A549 (cell line): ENCODE results near the gene LEFTY1. TPM values are rescaled to one million over a fixed set of nuclear protein-coding genes. Genes with fewer than 3 reads are reported as not detected.

Experiments used
- ATAC-seq, 2 experiments: fragments of 200-7000 bp in 1 of 2; fragments of >200 bp in 1 of 2; cut with Nextera tagmentation in 1 of 2; cut with Tn5 transposase in 1 of 2; 3 replicates each; pipeline versions ENCODE4 v1.8.0 to v1.9.1; 2018 to 2020; ENCODE audit warnings: mild to moderate bottlenecking in 1 of 2, moderate library complexity in 1 of 2
- CTCF ChIA-PET: fragments of 300-600 bp; sonication (Branson Sonifier 250); formaldehyde crosslinking; extraction: SDS; loops from one replicate; lab custom pipeline; 2021; ENCODE audit warnings: antibody characterized with exemption, inconsistent platforms; lab: Yijun Ruan, JAX
- POLR2A ChIA-PET: fragments of 350-600 bp; formaldehyde crosslinking; extraction: SDS; loops from one replicate; lab custom pipeline; 2021; ENCODE audit warnings: antibody characterized with exemption, inconsistent platforms; lab: Yijun Ruan, JAX
- DNase-seq, 2 experiments: peaks; one replicate each; pipeline versions ENCODE4 v3.0.0 to v3.0.0-alpha.2; 2011 to 2016; ENCODE audit warnings: low read depth in 1 of 2, low spot score in 1 of 2
- FAIRE-seq: peaks from 2 replicates; lab custom pipeline; 2011; peaks lifted over from hg19 to GRCh38; lab: Jason Lieb, UNC
- H3K27ac ChIP-seq, 2 experiments: fragments of >200 bp; sonication (Bioruptor Twin); formaldehyde crosslinking; 3 replicates each; pipeline ENCODE4 v1.5.1; 2016 to 2017
- H3K4me1 ChIP-seq: fragments of >200 bp; sonication (Bioruptor Twin); formaldehyde crosslinking; 3 replicates; pipeline ENCODE4 v1.6.1; 2016
- H3K4me2 ChIP-seq: fragments of >200 bp; sonication (Bioruptor Twin); formaldehyde crosslinking; 3 replicates; pipeline ENCODE4 v1.6.1; 2016
- H3K4me3 ChIP-seq: fragments of >200 bp; sonication (Bioruptor Twin); formaldehyde crosslinking; 3 replicates; pipeline ENCODE4 v1.5.1; 2016
- H3K9me3 ChIP-seq: fragments of >200 bp; sonication (Bioruptor Twin); formaldehyde crosslinking; 3 replicates; pipeline ENCODE4 v1.6.1; 2016
- CTCF ChIP-seq: fragments of >200 bp; sonication (Bioruptor Twin); formaldehyde crosslinking; IDR thresholded peaks from 3 replicates; pipeline ENCODE4 v1.5.1; 2016
- FOSL2 ChIP-seq, 2 experiments: fragments of 450-650 bp in 1 of 2; fragments of >200 bp in 1 of 2; sonication (Bioruptor Twin) in 1 of 2; formaldehyde crosslinking; IDR thresholded peaks; 2 replicates each; pipeline versions ENCODE4 v1.5.0 to v1.6.1; 2016 to 2020; ENCODE audit warnings: mild to moderate bottlenecking in 1 of 2, moderate library complexity in 1 of 2
- GATA3 ChIP-seq: IDR thresholded peaks from 2 replicates; pipeline ENCODE4 v1.6.1; 2012; ENCODE audit warnings: borderline replicate concordance
- HOXB13 ChIP-seq: fragments of 250-450 bp; sonication (Bioruptor Pico); IDR thresholded peaks from 2 replicates; pipeline ENCODE4 v1.5.0; 2020; ENCODE audit warnings: low read depth, mild to moderate bottlenecking, moderate library complexity
- HOXB5 ChIP-seq: fragments of 250-450 bp; sonication (Bioruptor Pico); IDR thresholded peaks from 2 replicates; pipeline ENCODE4 v1.5.0; 2020; ENCODE audit warnings: mild to moderate bottlenecking, moderate library complexity
- JUNB ChIP-seq: fragments of >200 bp; sonication (Bioruptor Twin); formaldehyde crosslinking; IDR thresholded peaks from 2 replicates; pipeline ENCODE4 v1.6.1; 2016
- KDM5A ChIP-seq: fragments of 200-600 bp; sonication (generic); IDR thresholded peaks from 2 replicates; pipeline ENCODE4 v1.6.1; 2016; ENCODE audit warnings: antibody characterized with exemption, mild to moderate bottlenecking
- MAX ChIP-seq: IDR thresholded peaks from 2 replicates; pipeline ENCODE4 v1.6.1; 2012
- NPAS2 ChIP-seq: fragments of 250-450 bp; sonication (Bioruptor Pico); IDR thresholded peaks from 2 replicates; pipeline ENCODE4 v1.8.0; 2022; ENCODE audit warnings: mild to moderate bottlenecking, moderate library complexity, borderline replicate concordance
- RCOR1 ChIP-seq: fragments of 150-350 bp; IDR thresholded peaks from 2 replicates; pipeline ENCODE4 v1.6.1; 2014; ENCODE audit warnings: antibody characterized with exemption, low read length, low read depth
- REST ChIP-seq: fragments of 200-600 bp; sonication (generic); IDR thresholded peaks from 2 replicates; pipeline ENCODE4 v1.6.1; 2016; ENCODE audit warnings: antibody characterized with exemption, mild to moderate bottlenecking, moderate library complexity
- SMC3 ChIP-seq: fragments of >200 bp; sonication (Bioruptor Twin); formaldehyde crosslinking; IDR thresholded peaks from 3 replicates; pipeline ENCODE4 v1.6.1; 2018; ENCODE audit warnings: inconsistent platforms
- SREBF2 ChIP-seq: fragments of 450-650 bp; IDR thresholded peaks from 2 replicates; pipeline ENCODE4 v1.6.1; 2014; ENCODE audit warnings: mild to moderate bottlenecking, moderate library complexity
- ZC3H11A ChIP-seq: fragments of 450-650 bp; IDR thresholded peaks from 2 replicates; pipeline ENCODE4 v1.6.1; 2014; ENCODE audit warnings: antibody characterized with exemption, mild to moderate bottlenecking
- WGBS: methylation state at CpG from one replicate; pipeline ENCODE4 v1.1.6; 2017; ENCODE audit errors: missing lambda C conversion rate; 5-methylcytosine and 5-hydroxymethylcytosine counted together
- polyA plus RNA-seq, 4 experiments: library from polyadenylated mRNA; depleted of rRNA in 3 of 4; stranded (reverse); fragments of >200 nt; fragmentation: RNase III in 1 of 4; extraction: RNeasy Plus Mini Kit Qiagen cat#74134 plus additional on column Dnase treatment in 1 of 4; gene quantifications; 2 replicates in 3 of 4; 3 replicates in 1 of 4; pipeline ENCODE4 v1.2.3, GENCODE V29; 2011 to 2017
- TF ChIP-seq, protein P1 (sequence below): fragments of >200 bp; sonication (Bioruptor Twin); formaldehyde crosslinking; IDR thresholded peaks from 3 replicates; pipeline ENCODE4 v1.6.1; 2016
- TF ChIP-seq, protein P2 (sequence below): fragments of 250-450 bp; sonication (Bioruptor Pico); IDR thresholded peaks from 2 replicates; pipeline ENCODE4 v1.5.0; 2021; ENCODE audit warnings: mild to moderate bottlenecking, moderate library complexity, borderline replicate concordance

The LEFTY1 gene
- polyA plus RNA-seq, 2 of the 4 experiments (the other 2 are of a cell fraction): 0.10 to 1.00 TPM

- WGBS: 23% methylated on average over 10 of the region's 11 CpGs
- ATAC-seq (peak; percentile 79 to 86), FAIRE-seq (peak; percentile 73), DNase-seq (peak; percentile 60 to 66)
- H3K9me3 ChIP-seq: no peaks in the 10 kb centered on the region
- peaks cover 29% of the 10 kb centered on the region for H3K4me1 ChIP-seq
- ChIA-PET POLR2A (interaction anchor here (0.9 to 1.9 kb wide), 4 partner anchors 11 to 191 kb away, joined by 3 to 14 read pairs (median 4); partner anchors contain the start of genes H3-3A, PYCR2 and TMEM63A), CTCF (interaction anchor here (0.6 to 2.4 kb wide), 13 partner anchors 11 to 396 kb away, joined by 3 to 15 read pairs (median 3); partner anchors contain the start of genes SRP9 and TMEM63A)
- H3K4me3 ChIP-seq: no peak overlapping the region
- peak overlapping the region; percentile 57 for H3K4me2 ChIP-seq
- no peak for TF ChIP-seq SREBF2
- TF ChIP-seq NPAS2 (CRISPR knock-in tag): no peak
- TF ChIP-seq, protein P1, sequence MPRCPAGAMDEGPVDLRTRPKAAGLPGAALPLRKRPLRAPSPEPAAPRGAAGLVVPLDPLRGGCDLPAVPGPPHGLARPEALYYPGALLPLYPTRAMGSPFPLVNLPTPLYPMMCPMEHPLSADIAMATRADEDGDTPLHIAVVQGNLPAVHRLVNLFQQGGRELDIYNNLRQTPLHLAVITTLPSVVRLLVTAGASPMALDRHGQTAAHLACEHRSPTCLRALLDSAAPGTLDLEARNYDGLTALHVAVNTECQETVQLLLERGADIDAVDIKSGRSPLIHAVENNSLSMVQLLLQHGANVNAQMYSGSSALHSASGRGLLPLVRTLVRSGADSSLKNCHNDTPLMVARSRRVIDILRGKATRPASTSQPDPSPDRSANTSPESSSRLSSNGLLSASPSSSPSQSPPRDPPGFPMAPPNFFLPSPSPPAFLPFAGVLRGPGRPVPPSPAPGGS: no peak
- TF ChIP-seq KDM5A: no peak
- TF ChIP-seq MAX: peak; percentile 50; the same call in 1 of the 2 replicates
- no peak for TF ChIP-seq FOSL2 (IDR thresholded peaks at IDR 0.05)
- TF ChIP-seq FOSL2 (CRISPR knock-in tag; IDR thresholded peaks at IDR 0.05): peak; percentile 46; the same call in 1 of the 2 replicates
- TF ChIP-seq JUNB: peak; percentile 52; the same call in 1 of the 2 replicates
- TF ChIP-seq GATA3: peak; percentile 54; the same call in 1 of the 2 replicates
- TF ChIP-seq, protein P2, sequence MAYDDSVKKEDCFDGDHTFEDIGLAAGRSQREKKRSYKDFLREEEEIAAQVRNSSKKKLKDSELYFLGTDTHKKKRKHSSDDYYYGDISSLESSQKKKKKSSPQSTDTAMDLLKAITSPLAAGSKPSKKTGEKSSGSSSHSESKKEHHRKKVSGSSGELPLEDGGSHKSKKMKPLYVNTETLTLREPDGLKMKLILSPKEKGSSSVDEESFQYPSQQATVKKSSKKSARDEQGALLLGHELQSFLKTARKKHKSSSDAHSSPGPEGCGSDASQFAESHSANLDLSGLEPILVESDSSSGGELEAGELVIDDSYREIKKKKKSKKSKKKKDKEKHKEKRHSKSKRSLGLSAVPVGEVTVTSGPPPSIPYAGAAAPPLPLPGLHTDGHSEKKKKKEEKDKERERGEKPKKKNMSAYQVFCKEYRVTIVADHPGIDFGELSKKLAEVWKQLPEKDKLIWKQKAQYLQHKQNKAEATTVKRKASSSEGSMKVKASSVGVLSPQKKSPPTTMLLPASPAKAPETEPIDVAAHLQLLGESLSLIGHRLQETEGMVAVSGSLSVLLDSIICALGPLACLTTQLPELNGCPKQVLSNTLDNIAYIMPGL (CRISPR knock-in tag): no peak
- peak overlapping the region in 1 of 2 experiments; percentile 30; a peak in 3 of 6 replicates for H3K27ac ChIP-seq
Observed at GRCh38 chr1:225871359-225872074, 17.4 kb downstream of the LEFTY1 start.

DNA sequence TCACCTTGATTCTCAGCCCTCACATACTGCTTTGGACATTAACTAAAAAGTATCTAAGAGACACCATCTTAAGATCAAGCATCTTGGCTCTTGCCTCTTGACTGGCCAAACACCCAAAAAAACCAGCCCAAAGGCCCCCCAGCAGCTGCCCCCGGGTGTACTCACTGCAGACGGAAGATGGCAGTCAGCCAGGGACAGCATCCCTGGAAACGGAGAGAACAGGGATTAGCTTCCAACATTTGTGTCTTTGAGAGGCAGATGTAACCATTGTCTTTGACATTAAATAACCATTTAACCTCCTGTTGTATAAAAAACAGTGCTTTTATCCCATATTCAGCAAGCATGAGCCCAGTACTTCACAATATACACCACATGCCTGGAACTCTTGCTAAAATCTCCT is 18.0 kb downstream of the LEFTY1 start:
- peak overlapping the region; percentile 57 for H3K4me2 ChIP-seq
- no peaks in the 10 kb centered on the region for H3K9me3 ChIP-seq
- no peak for FAIRE-seq
- H3K4me3 ChIP-seq: no peak overlapping the region
- CTCF ChIA-PET: interaction anchor here (0.8 to 2.4 kb wide), 12 partner anchors 9 to 400 kb away, joined by 3 to 15 read pairs (median 4); partner anchors contain the start of gene TMEM63A
- peak overlapping the region in 1 of 2 experiments; percentile 9; a peak in 3 of 6 replicates for H3K27ac ChIP-seq
- peaks cover 29% of the 10 kb centered on the region for H3K4me1 ChIP-seq
- no peak for TF ChIP-seq HOXB13 (CRISPR knock-in tag)
- no peak for TF ChIP-seq HOXB5 (CRISPR knock-in tag)
- no peak for TF ChIP-seq ZC3H11A
- TF ChIP-seq SMC3: no peak
- TF ChIP-seq REST: no peak
- no peak for TF ChIP-seq RCOR1
- no peak for TF ChIP-seq CTCF
- 32% methylated on average over 3 of the region's 3 CpGs for WGBS
- POLR2A ChIA-PET: interaction anchor here (0.9 to 1.9 kb wide), 4 partner anchors 12 to 192 kb away, joined by 3 to 14 read pairs (median 4); partner anchors contain the start of genes H3-3A, PYCR2 and TMEM63A
- ATAC-seq: 0 out of 6 replicates have a peak, but pooled peaks of 1 of the 2 experiments have one; percentile 14
- no peak for DNase-seq
